Astrocyte (in vitro differentiated cells and primary cell): Measurements from ENCODE around the gene IGSF22. TPM values are rescaled to one million over a fixed set of nuclear protein-coding genes. Genes with fewer than 3 reads are reported as not detected.

Experiments used
- DNase-seq: peaks from one replicate; pipeline ENCODE4 v3.0.0-alpha.2; 2010; ENCODE audit warnings: low read depth
- FAIRE-seq: peaks from 2 replicates; lab custom pipeline; 2011; peaks lifted over from hg19 to GRCh38; lab: Jason Lieb, UNC
- H2AFZ ChIP-seq: 2 replicates; pipeline ENCODE4 v1.6.0; 2012; ENCODE audit warnings: low read depth, low read length, inconsistent platforms
- H3K27ac ChIP-seq: 2 replicates; pipeline ENCODE4 v1.5.1; 2011; ENCODE audit warnings: low read depth, low read length, inconsistent platforms
- H3K27me3 ChIP-seq: 2 replicates; pipeline ENCODE4 v1.6.0; 2011; ENCODE audit warnings: low read length, inconsistent platforms; ENCODE audit not compliant: insufficient read depth
- H3K36me3 ChIP-seq: 2 replicates; pipeline ENCODE4 v1.5.1; 2011; ENCODE audit warnings: low read length, inconsistent platforms; ENCODE audit not compliant: insufficient read depth
- H3K4me1 ChIP-seq: 2 replicates; pipeline ENCODE4 v1.5.1; 2011; ENCODE audit warnings: low read length, inconsistent platforms; ENCODE audit not compliant: insufficient read depth
- H3K4me2 ChIP-seq: 2 replicates; pipeline ENCODE4 v1.6.0; 2012; ENCODE audit warnings: low read length, inconsistent platforms
- H3K4me3 ChIP-seq: 2 replicates; pipeline ENCODE4 v1.5.1; 2011; ENCODE audit warnings: low read depth, mild to moderate bottlenecking, low read length, inconsistent platforms; ENCODE audit not compliant: insufficient read depth
- H3K79me2 ChIP-seq: 2 replicates; pipeline ENCODE4 v1.6.0; 2012; ENCODE audit warnings: mild to moderate bottlenecking, low read length, inconsistent platforms; ENCODE audit not compliant: insufficient read depth
- H3K9ac ChIP-seq: 2 replicates; pipeline ENCODE4 v1.6.0; 2012; ENCODE audit warnings: mild to moderate bottlenecking, low read length, inconsistent platforms
- H3K9me3 ChIP-seq: 2 replicates; pipeline ENCODE4 v1.5.1; 2012; ENCODE audit warnings: low read depth, mild to moderate bottlenecking, low read length, inconsistent platforms; ENCODE audit not compliant: insufficient read depth
- H4K20me1 ChIP-seq: 2 replicates; pipeline ENCODE4 v1.6.0; 2012; ENCODE audit warnings: low read length, inconsistent platforms; ENCODE audit not compliant: insufficient read depth
- H3K27ac Mint-ChIP-seq: one replicate; pipeline ENCODE4 v1.8.0; 2021; ENCODE audit warnings: mild to moderate bottlenecking, mixed read lengths; ENCODE audit not compliant: unreplicated experiment
- H3K27me3 Mint-ChIP-seq: one replicate; pipeline ENCODE4 v1.8.0; 2021; ENCODE audit warnings: low read depth, mixed read lengths; ENCODE audit not compliant: unreplicated experiment
- H3K36me3 Mint-ChIP-seq: one replicate; pipeline ENCODE4 v1.8.0; 2021; ENCODE audit warnings: low read depth, mixed read lengths; ENCODE audit not compliant: unreplicated experiment
- H3K4me1 Mint-ChIP-seq: one replicate; pipeline ENCODE4 v1.8.0; 2021; ENCODE audit warnings: low read depth, mixed read lengths; ENCODE audit not compliant: unreplicated experiment
- H3K4me3 Mint-ChIP-seq: one replicate; pipeline ENCODE4 v1.8.0; 2021; ENCODE audit warnings: mild to moderate bottlenecking, moderate library complexity, mixed read lengths; ENCODE audit not compliant: unreplicated experiment
- H3K9me3 Mint-ChIP-seq: one replicate; pipeline ENCODE4 v1.8.0; 2021; ENCODE audit warnings: mild to moderate bottlenecking, mixed read lengths; ENCODE audit not compliant: unreplicated experiment
- EZH2 ChIP-seq: IDR thresholded peaks from 2 replicates; pipeline ENCODE4 v1.6.1; 2012; ENCODE audit warnings: mild to moderate bottlenecking, low read length, inconsistent platforms; ENCODE audit not compliant: insufficient read depth
- total RNA-seq: library from RNA; stranded (reverse); gene quantifications from 2 replicates; pipeline ENCODE4 v1.2.1, GENCODE V29; 2021
- TF ChIP-seq, protein P1 (sequence below): IDR thresholded peaks from 2 replicates; pipeline ENCODE4 v1.5.1; 2011; ENCODE audit warnings: low read depth, mild to moderate bottlenecking, inconsistent platforms, low read length, moderate library complexity; ENCODE audit not compliant: insufficient read depth

Gene IGSF22
- total RNA-seq, 1 donor from 2014 or later = 0.05 TPM

DNA sequence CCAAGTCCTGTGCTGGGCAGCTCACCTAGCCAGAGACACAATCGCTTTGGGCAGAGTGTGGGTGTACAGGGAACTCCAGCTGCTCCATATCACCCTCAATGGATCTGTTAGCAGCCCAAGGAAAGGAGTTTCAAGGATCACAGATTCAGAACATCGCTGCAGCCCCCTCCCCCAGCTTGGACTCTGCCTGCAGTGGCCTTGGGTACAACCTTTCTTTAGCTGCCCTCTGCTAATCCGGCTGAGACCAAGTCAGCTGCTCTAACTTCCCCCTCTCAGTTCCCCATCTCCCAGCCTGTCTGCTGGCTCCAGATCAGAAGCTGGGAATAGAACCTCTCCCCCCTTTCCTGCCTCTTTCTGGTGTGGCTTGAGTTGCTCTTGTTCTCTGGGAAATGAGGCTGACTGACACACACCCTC, 26.1 kb downstream of the IGSF22 start:
- no peaks in the 10 kb centered on the region for H3K36me3 ChIP-seq
- H2AFZ ChIP-seq = no peak overlapping the region
- peak overlapping the region; percentile 76 for H3K4me3 Mint-ChIP-seq
- H3K27me3 Mint-ChIP-seq = peaks cover 16% of the 10 kb centered on the region
- H3K9me3 ChIP-seq = no peaks in the 10 kb centered on the region
- no peaks in the 10 kb centered on the region for H3K27me3 ChIP-seq
- no peaks in the 10 kb centered on the region for H4K20me1 ChIP-seq
- peaks cover 38% of the 10 kb centered on the region for H3K4me1 Mint-ChIP-seq
- TF ChIP-seq EZH2 = no peak
- TF ChIP-seq, protein P1, sequence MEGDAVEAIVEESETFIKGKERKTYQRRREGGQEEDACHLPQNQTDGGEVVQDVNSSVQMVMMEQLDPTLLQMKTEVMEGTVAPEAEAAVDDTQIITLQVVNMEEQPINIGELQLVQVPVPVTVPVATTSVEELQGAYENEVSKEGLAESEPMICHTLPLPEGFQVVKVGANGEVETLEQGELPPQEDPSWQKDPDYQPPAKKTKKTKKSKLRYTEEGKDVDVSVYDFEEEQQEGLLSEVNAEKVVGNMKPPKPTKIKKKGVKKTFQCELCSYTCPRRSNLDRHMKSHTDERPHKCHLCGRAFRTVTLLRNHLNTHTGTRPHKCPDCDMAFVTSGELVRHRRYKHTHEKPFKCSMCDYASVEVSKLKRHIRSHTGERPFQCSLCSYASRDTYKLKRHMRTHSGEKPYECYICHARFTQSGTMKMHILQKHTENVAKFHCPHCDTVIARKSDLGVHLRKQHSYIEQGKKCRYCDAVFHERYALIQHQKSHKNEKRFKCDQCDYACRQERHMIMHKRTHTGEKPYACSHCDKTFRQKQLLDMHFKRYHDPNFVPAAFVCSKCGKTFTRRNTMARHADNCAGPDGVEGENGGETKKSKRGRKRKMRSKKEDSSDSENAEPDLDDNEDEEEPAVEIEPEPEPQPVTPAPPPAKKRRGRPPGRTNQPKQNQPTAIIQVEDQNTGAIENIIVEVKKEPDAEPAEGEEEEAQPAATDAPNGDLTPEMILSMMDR = no peak
- FAIRE-seq (no peak), DNase-seq (no peak)
- H3K4me3 ChIP-seq = no peak overlapping the region
- no peaks in the 10 kb centered on the region for H3K79me2 ChIP-seq
- H3K27ac Mint-ChIP-seq = peak overlapping the region; percentile 22
- H3K4me1 ChIP-seq = peaks cover 8% of the 10 kb centered on the region
- H3K9me3 Mint-ChIP-seq = no peaks in the 10 kb centered on the region
- no peak overlapping the region for H3K9ac ChIP-seq
- H3K27ac ChIP-seq = no peak overlapping the region
- peaks cover 9% of the 10 kb centered on the region for H3K36me3 Mint-ChIP-seq
- no peak overlapping the region for H3K4me2 ChIP-seq

DNA sequence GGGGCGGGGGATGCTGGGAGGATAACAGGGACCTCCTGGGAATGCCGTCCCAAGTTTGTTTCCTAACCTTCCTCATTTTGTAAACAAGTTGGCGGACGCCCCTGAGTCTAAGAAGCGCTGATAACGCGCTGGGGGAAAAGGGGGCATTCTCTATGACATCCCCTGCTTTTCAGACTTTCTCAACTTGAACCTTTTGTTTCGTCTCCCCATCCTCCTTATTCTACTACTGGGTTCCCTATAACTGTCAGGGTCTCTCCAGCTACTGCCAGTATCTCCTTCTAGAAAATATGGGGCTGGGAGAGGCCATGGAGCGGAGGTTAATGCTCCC, 26.8 kb downstream of the IGSF22 start:
- Histone ChIP-seq H3K27ac (no peak overlapping the region), H3K27me3 (no peaks in the 10 kb centered on the region), H3K79me2 (no peaks in the 10 kb centered on the region), H2AFZ (peak overlapping the region; percentile 69), H3K4me1 (peaks cover 8% of the 10 kb centered on the region), H4K20me1 (no peaks in the 10 kb centered on the region), H3K4me2 (peak overlapping the region; percentile 82), H3K9me3 (no peaks in the 10 kb centered on the region), H3K4me3 (peak overlapping the region; percentile 47), H3K9ac (peak overlapping the region; percentile 29), H3K36me3 (no peaks in the 10 kb centered on the region)
- Mint-ChIP-seq H3K36me3 (peaks cover 9% of the 10 kb centered on the region), H3K27me3 (peaks cover 13% of the 10 kb centered on the region), H3K4me3 (peak overlapping the region; percentile 76), H3K27ac (no peak overlapping the region), H3K9me3 (no peaks in the 10 kb centered on the region), H3K4me1 (peaks cover 38% of the 10 kb centered on the region)
- TF ChIP-seq, protein P1 = no peak
- TF ChIP-seq EZH2 = no peak
- FAIRE-seq (no peak), DNase-seq (no peak)

DNA sequence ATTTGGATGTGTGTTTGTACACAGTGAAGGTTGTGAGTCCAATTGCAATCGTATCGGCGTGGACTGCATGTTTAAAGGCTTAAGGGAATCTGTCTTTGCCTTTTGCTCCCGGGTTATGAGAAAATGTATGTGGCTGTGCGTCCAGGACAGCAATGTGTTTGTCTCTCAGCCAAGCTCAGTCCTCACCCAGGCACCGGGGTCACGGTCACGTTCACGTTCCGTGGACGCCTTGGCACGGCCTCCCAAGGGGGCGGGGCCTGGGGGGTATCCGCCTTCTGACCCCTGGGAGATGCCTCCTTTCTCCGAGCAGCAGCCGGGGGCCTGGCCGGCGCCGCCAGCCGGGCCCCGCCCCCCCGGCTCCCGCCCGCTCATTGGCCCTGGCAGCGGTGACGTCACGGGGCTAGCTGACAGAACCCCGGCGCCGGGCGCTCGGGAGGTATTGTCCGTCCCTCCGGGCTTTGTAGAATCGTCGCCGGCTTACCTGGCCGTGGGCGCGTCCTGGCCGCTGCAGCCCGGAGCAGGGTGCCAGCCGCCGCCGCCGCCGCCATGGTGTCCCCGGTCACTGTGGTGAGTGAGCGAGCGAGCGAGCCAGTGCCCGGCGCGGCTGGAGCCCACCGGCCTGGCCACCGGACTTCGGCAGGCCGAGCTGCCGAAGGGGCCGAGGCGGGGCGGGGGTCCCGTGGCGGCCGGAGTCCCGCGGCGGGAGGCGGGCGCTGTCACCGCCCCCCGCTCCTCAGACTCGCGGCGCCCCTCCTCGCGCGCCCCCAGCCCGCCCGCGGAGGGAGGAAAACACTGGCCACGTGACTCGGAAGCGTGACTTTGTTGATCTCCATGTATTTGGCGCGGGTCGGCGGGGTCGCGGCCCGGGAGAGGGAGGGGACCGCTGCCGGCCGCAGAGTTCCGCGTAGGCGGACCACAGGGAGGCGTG, 27.4 kb downstream of the IGSF22 start, which contains the start of gene TMEM86A:
TSS of gene TMEM86A (plus strand) at position 439 of the 928 bp plus-strand sequence. CDS start at position 547, 108 bp downstream.
- Mint-ChIP-seq H3K36me3 (peaks cover 9% of the 10 kb centered on the region), H3K27ac (peak within 1 kb of the TSS; percentile 26), H3K4me3 (peak within 1 kb of the TSS; percentile 77), H3K4me1 (peaks cover 38% of the 10 kb centered on the region), H3K27me3 (peaks cover 11% of the 10 kb centered on the region), H3K9me3 (no peaks in the 10 kb centered on the region)
- Histone ChIP-seq H3K27ac (no peak within 1 kb of the TSS), H3K4me2 (peak within 1 kb of the TSS; percentile 82), H3K4me3 (peak within 1 kb of the TSS; percentile 47), H3K79me2 (no peaks in the 10 kb centered on the region), H3K9ac (peak within 1 kb of the TSS; percentile 29), H4K20me1 (no peaks in the 10 kb centered on the region), H3K36me3 (no peaks in the 10 kb centered on the region), H3K27me3 (no peaks in the 10 kb centered on the region), H3K9me3 (no peaks in the 10 kb centered on the region), H2AFZ (peak within 1 kb of the TSS; percentile 80), H3K4me1 (peaks cover 8% of the 10 kb centered on the region)
- FAIRE-seq (no peak), DNase-seq (peak; percentile 33)
- TF ChIP-seq, protein P1 = no peak
- no peak for TF ChIP-seq EZH2
